ENCODE data around the gene CTIF. TPM values are rescaled to one million over a fixed set of nuclear protein-coding genes. Genes with fewer than 3 reads are reported as not detected.
A peak's percentile ranks its signal among the peaks of the same experiment; 100 is the strongest.
"Not testable (repeated sequence)": the region's sequence is repeated elsewhere in the genome, so short reads cannot be mapped to it uniquely, and the experiment has no call there.

Gene CTIF
- total and polyA plus RNA-seq, 7 experiments from 2014 or later, result 1.3 to 11.2 (median 2.5) TPM; not detected in 2

DNA sequence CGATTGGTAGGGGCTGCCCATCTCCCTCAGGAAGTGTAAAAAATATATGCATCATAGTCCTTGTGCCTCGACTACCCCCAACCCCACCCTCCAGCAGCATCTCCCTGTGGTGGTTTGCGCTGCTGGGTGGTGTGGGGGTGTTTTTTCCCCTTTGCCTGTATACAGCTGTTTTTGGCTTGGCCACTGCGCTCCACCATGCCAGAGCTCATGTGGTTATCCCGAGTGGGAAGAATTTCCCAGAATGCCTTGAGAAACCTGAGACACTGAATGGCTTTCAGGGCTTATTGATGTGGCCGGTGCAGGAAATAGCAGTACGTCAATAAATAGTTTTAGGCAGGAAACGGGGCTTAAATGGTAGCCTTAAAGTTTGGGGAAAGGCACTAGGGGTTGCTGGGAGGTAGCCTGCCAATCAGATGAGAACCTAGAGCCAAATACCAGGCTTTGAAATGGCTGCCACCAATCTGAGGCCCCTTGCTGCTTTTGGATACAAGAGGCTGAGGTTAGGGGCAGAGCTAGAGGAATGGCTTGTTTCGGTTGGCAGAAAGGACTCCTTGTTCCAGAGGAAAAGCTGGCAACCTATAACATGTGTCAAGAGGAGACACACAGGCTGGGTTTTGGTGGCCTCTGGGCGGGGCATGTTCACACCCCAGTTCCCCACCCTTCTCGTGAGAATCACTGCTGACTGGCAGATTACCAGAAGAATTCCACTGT is 267.9 kb downstream of the CTIF start:
- Mint-ChIP-seq H3K27ac (peak overlapping the region in 5 of 9 donors; percentile 18 to 87 (median 46)), H3K36me3 (peaks cover 0 to 1% (median 0%) of the 10 kb centered on the region in 5 donors), H3K9me3 (no peaks in the 10 kb centered on the region), H3K27me3 (peaks cover 0 to 2% (median 0%) of the 10 kb centered on the region in 5 donors), H3K4me3 (peak overlapping the region in 4 of 10 donors; percentile 6 to 62 (median 34)), H3K4me1 (peaks cover 15 to 69% (median 21%) of the 10 kb centered on the region in 7 donors)
- Histone ChIP-seq H3K9me3 (ENCODE audit: control insufficient read depth in 2 of 3, low read length in 3 of 3) (no peaks in the 10 kb centered on the region), H3K36me3 (ENCODE audit: control insufficient read depth in 2 of 3, insufficient read depth in 3 of 3, low read length in 3 of 3) (no peaks in the 10 kb centered on the region), H3K4me1 (ENCODE audit: control insufficient read depth in 2 of 2, insufficient read depth in 2 of 2, low read length in 2 of 2) (peaks cover 14 to 23% of the 10 kb centered on the region in 2 donors), H3K27me3 (ENCODE audit: control insufficient read depth in 2 of 2, insufficient read depth in 2 of 2, low read length in 2 of 2) (no peaks in the 10 kb centered on the region), H3K4me3 (ENCODE audit: low read length) (no peak overlapping the region), H3K27ac (ENCODE audit: low read depth, low read length) (no peak overlapping the region)
- ChIA-PET CTCF (no interaction called here), POLR2A (interaction anchor here (0.6 kb wide), 1 partner anchor 33 kb away, joined by 3 read pairs; no protein-coding TSS in a partner anchor)
- ATAC-seq, result peak; percentile 86
- intact Hi-C loops (cut with micrococcal nuclease), result no loop called here
- DNase-seq, result peak in 8 of 9 donors; percentile 13 to 61 (median 46)

- peaks cover 14 to 36% of the 10 kb centered on the region in 2 donors for H3K4me1 ChIP-seq (ENCODE audit: control insufficient read depth in 2 of 2, insufficient read depth in 2 of 2, low read length in 2 of 2)
- H3K9me3 Mint-ChIP-seq, result no peaks in the 10 kb centered on the region
- no peak overlapping the region for H3K27ac ChIP-seq (ENCODE audit: low read depth, low read length)
- ATAC-seq (no peak), DNase-seq (no peak)
- peaks cover 0 to 5% (median 0%) of the 10 kb centered on the region in 5 donors for H3K36me3 Mint-ChIP-seq
- CTCF ChIA-PET, result interaction anchor here (0.5 to 0.6 kb wide), 2 partner anchors 17 to 162 kb away, joined by 3 read pairs; no protein-coding TSS in a partner anchor
- no peak overlapping the region for H3K4me3 Mint-ChIP-seq
- no peaks in the 10 kb centered on the region for H3K27me3 ChIP-seq (ENCODE audit: control insufficient read depth in 2 of 2, insufficient read depth in 2 of 2, low read length in 2 of 2)
- H3K36me3 ChIP-seq (ENCODE audit: control insufficient read depth in 2 of 3, insufficient read depth in 3 of 3, low read length in 3 of 3), result no peaks in the 10 kb centered on the region
- H3K4me1 Mint-ChIP-seq, result peaks cover 12 to 62% (median 24%) of the 10 kb centered on the region in 7 donors
- H3K4me3 ChIP-seq (ENCODE audit: low read length), result no peak overlapping the region
- H3K27me3 Mint-ChIP-seq, result peaks cover 0 to 2% (median 0%) of the 10 kb centered on the region in 5 donors
- no peak overlapping the region for H3K27ac Mint-ChIP-seq
- no peaks in the 10 kb centered on the region for H3K9me3 ChIP-seq (ENCODE audit: control insufficient read depth in 2 of 3, low read length in 3 of 3)
- intact Hi-C loops (cut with micrococcal nuclease), result no loop called here
- POLR2A ChIA-PET, result no interaction called here
Observed at GRCh38 chr18:48808476-48808875, 269.6 kb downstream of the CTIF start.

GRCh38 chr18:48809365-48809764 is 270.5 kb downstream of the CTIF start:
- Mint-ChIP-seq H3K27me3 (peaks cover 0 to 2% (median 0%) of the 10 kb centered on the region in 5 donors), H3K36me3 (peaks cover 0 to 3% (median 0%) of the 10 kb centered on the region in 5 donors), H3K4me3 (no peak overlapping the region), H3K27ac (no peak overlapping the region), H3K4me1 (peaks cover 18 to 66% (median 33%) of the 10 kb centered on the region in 7 donors), H3K9me3 (no peaks in the 10 kb centered on the region)
- ATAC-seq (no peak), DNase-seq (no peak)
- peaks cover 14 to 43% of the 10 kb centered on the region in 2 donors for H3K4me1 ChIP-seq (ENCODE audit: control insufficient read depth in 2 of 2, insufficient read depth in 2 of 2, low read length in 2 of 2)
- H3K36me3 ChIP-seq (ENCODE audit: control insufficient read depth in 2 of 3, insufficient read depth in 3 of 3, low read length in 3 of 3), result no peaks in the 10 kb centered on the region
- CTCF ChIA-PET, result interaction anchor here (0.7 to 0.8 kb wide), 4 partner anchors 13 to 1317 kb away, joined by 3 to 4 read pairs (median 3); no protein-coding TSS in a partner anchor
- no peaks in the 10 kb centered on the region for H3K9me3 ChIP-seq (ENCODE audit: control insufficient read depth in 2 of 3, low read length in 3 of 3)
- intact Hi-C loops (cut with micrococcal nuclease), result no loop called here
- no peak overlapping the region for H3K4me3 ChIP-seq (ENCODE audit: low read length)
- H3K27me3 ChIP-seq (ENCODE audit: control insufficient read depth in 2 of 2, insufficient read depth in 2 of 2, low read length in 2 of 2), result no peaks in the 10 kb centered on the region
- POLR2A ChIA-PET, result no interaction called here
- no peak overlapping the region for H3K27ac ChIP-seq (ENCODE audit: low read depth, low read length)

GRCh38 chr18:48810805-48811204 is 272.0 kb downstream of the CTIF start:
- ChIA-PET POLR2A (no interaction called here), CTCF (interaction anchor here (0.7 kb wide), 1 partner anchor 20 kb away, joined by 3 read pairs; no protein-coding TSS in a partner anchor)
- intact Hi-C loops (cut with micrococcal nuclease), result loop anchor here (2.0 to 10.0 kb wide), 2 partner anchors 24 to 54 kb away; no protein-coding TSS in a partner anchor
- Mint-ChIP-seq H3K9me3 (no peaks in the 10 kb centered on the region), H3K27ac (no peak overlapping the region), H3K27me3 (peaks cover 0 to 2% (median 0%) of the 10 kb centered on the region in 5 donors), H3K4me3 (no peak overlapping the region), H3K4me1 (peaks cover 21 to 66% (median 36%) of the 10 kb centered on the region in 7 donors), H3K36me3 (peaks cover 0 to 3% (median 0%) of the 10 kb centered on the region in 5 donors)
- H3K27me3 ChIP-seq (ENCODE audit: control insufficient read depth in 2 of 2, insufficient read depth in 2 of 2, low read length in 2 of 2), result no peaks in the 10 kb centered on the region
- no peaks in the 10 kb centered on the region for H3K36me3 ChIP-seq (ENCODE audit: control insufficient read depth in 2 of 3, insufficient read depth in 3 of 3, low read length in 3 of 3)
- no peak for ATAC-seq
- H3K4me3 ChIP-seq (ENCODE audit: low read length), result no peak overlapping the region
- H3K4me1 ChIP-seq (ENCODE audit: control insufficient read depth in 2 of 2, insufficient read depth in 2 of 2, low read length in 2 of 2), result peaks cover 14 to 50% of the 10 kb centered on the region in 2 donors
- no peak overlapping the region for H3K27ac ChIP-seq (ENCODE audit: low read depth, low read length)
- DNase-seq, result no peak
- H3K9me3 ChIP-seq (ENCODE audit: control insufficient read depth in 2 of 3, low read length in 3 of 3), result no peaks in the 10 kb centered on the region

DNA sequence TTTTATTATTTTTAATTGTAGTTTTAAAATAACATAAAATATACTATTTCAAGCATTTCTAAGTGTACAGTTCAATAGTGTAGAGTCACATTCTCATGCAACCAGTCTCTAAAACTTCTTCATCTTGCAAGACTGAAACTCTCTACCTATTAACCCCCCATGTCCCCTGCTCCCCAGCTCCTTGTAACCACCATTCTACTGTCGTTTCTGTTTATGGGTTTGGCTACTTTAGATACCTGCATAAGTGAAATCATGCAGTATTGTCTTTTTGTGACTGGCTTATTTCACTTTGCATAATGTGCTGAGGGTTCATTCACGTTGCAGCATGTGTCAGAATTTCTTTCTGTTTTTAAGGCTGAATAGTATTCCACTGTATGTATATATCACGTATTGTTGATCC is 272.6 kb downstream of the CTIF start:
- Mint-ChIP-seq H3K4me1 (peaks cover 19 to 65% (median 31%) of the 10 kb centered on the region in 7 donors), H3K36me3 (peaks cover 0 to 3% (median 0%) of the 10 kb centered on the region in 5 donors), H3K27me3 (peaks cover 0 to 2% (median 0%) of the 10 kb centered on the region in 5 donors), H3K4me3 (no peak overlapping the region), H3K9me3 (no peaks in the 10 kb centered on the region), H3K27ac (no peak overlapping the region)
- Histone ChIP-seq H3K36me3 (ENCODE audit: control insufficient read depth in 2 of 3, insufficient read depth in 3 of 3, low read length in 3 of 3) (no peaks in the 10 kb centered on the region), H3K27ac (ENCODE audit: low read depth, low read length) (no peak overlapping the region), H3K4me3 (ENCODE audit: low read length) (no peak overlapping the region), H3K4me1 (ENCODE audit: control insufficient read depth in 2 of 2, insufficient read depth in 2 of 2, low read length in 2 of 2) (peaks cover 11 to 44% of the 10 kb centered on the region in 2 donors), H3K9me3 (ENCODE audit: control insufficient read depth in 2 of 3, low read length in 3 of 3) (no peaks in the 10 kb centered on the region), H3K27me3 (ENCODE audit: control insufficient read depth in 2 of 2, insufficient read depth in 2 of 2, low read length in 2 of 2) (no peaks in the 10 kb centered on the region)
- ChIA-PET CTCF (no interaction called here), POLR2A (no interaction called here)
- ATAC-seq (no peak), DNase-seq (no peak)
- intact Hi-C loops (cut with micrococcal nuclease), result loop anchor here (2.0 to 10.0 kb wide), 2 partner anchors 23 to 53 kb away; no protein-coding TSS in a partner anchor

GRCh38 chr18:48811977-48812451 is 273.2 kb downstream of the CTIF start:
- POLR2A ChIA-PET; H3K9me3 Mint-ChIP-seq; H3K4me3 ChIP-seq (ENCODE audit: low read length); H3K4me3 Mint-ChIP-seq; ATAC-seq; H3K36me3 ChIP-seq (ENCODE audit: control insufficient read depth in 2 of 3, insufficient read depth in 3 of 3, low read length in 3 of 3); H3K9me3 ChIP-seq (ENCODE audit: control insufficient read depth in 2 of 3, low read length in 3 of 3); H3K27me3 Mint-ChIP-seq; H3K27ac Mint-ChIP-seq; H3K27me3 ChIP-seq (ENCODE audit: control insufficient read depth in 2 of 2, insufficient read depth in 2 of 2, low read length in 2 of 2); H3K36me3 Mint-ChIP-seq; H3K27ac ChIP-seq (ENCODE audit: low read depth, low read length); CTCF ChIA-PET: not testable (repeated sequence)
- DNase-seq, result peak in 1 of 9 donors; percentile 14
- intact Hi-C loops (cut with micrococcal nuclease), result loop anchor here (2.0 to 10.0 kb wide), 2 partner anchors 23 to 53 kb away; no protein-coding TSS in a partner anchor
- H3K4me1 Mint-ChIP-seq, result peaks cover 13 to 61% (median 25%) of the 10 kb centered on the region in 7 donors
- peaks cover 5 to 38% of the 10 kb centered on the region in 2 donors for H3K4me1 ChIP-seq (ENCODE audit: control insufficient read depth in 2 of 2, insufficient read depth in 2 of 2, low read length in 2 of 2)

Measured in naive thymus-derived CD4-positive, alpha-beta T cell (primary cell).